Stimulated activated CD4-positive, alpha-beta T cell treated with anti-CD3 and anti-CD28 coated beads, Interleukin-4, amount 100 ng/mL, for 1 hour (primary cell): ENCODE data around the gene SLC37A1.

Experiments
- DNase-seq: peaks from one replicate; pipeline ENCODE4 v3.0.0-alpha.2; 2020

SLC37A1 gene

GRCh38 chr21:42546433-42546832 is 32.8 kb downstream of the SLC37A1 start:
- DNase-seq = no peak

- no peak for DNase-seq
Observed at GRCh38 chr21:42547001-42547905, 33.6 kb downstream of the SLC37A1 start.

- DNase-seq = no peak
Observed at GRCh38 chr21:42547906-42548365, 34.3 kb downstream of the SLC37A1 start.

- DNase-seq = no peak
Observed at GRCh38 chr21:42548687-42549406, 35.2 kb downstream of the SLC37A1 start.

- DNase-seq = no peak
Observed at GRCh38 chr21:42550817-42551216, 37.2 kb downstream of the SLC37A1 start.

- DNase-seq = no peak
Observed at GRCh38 chr21:42552407-42553336, 39.0 kb downstream of the SLC37A1 start.

GRCh38 chr21:42553435-42553834 is 39.8 kb downstream of the SLC37A1 start:
- DNase-seq = no peak

GRCh38 chr21:42554251-42554961 is 40.8 kb downstream of the SLC37A1 start:
- DNase-seq = no peak

- DNase-seq = no peak
Observed at GRCh38 chr21:42555756-42556438, 42.2 kb downstream of the SLC37A1 start.

GRCh38 chr21:42556476-42556875 is 42.8 kb downstream of the SLC37A1 start:
- DNase-seq = no peak

- no peak for DNase-seq
Observed at GRCh38 chr21:42556960-42557359, 43.3 kb downstream of the SLC37A1 start.

- DNase-seq = no peak
Observed at GRCh38 chr21:42557420-42557819, 43.8 kb downstream of the SLC37A1 start.

- no peak for DNase-seq
Observed at GRCh38 chr21:42558368-42558767, 44.7 kb downstream of the SLC37A1 start.

- DNase-seq = no peak
Observed at GRCh38 chr21:42558846-42559245, 45.2 kb downstream of the SLC37A1 start.

- DNase-seq = no peak
Observed at GRCh38 chr21:42559326-42559725, 45.7 kb downstream of the SLC37A1 start.

- no peak for DNase-seq
Observed at GRCh38 chr21:42560517-42561179, 47.0 kb downstream of the SLC37A1 start.

- DNase-seq = no peak
Observed at GRCh38 chr21:42561762-42562650, 48.4 kb downstream of the SLC37A1 start.

GRCh38 chr21:42562816-42563215 is 49.2 kb downstream of the SLC37A1 start:
- no peak for DNase-seq

GRCh38 chr21:42563261-42563660 is 49.6 kb downstream of the SLC37A1 start:
- DNase-seq = no peak

- no peak for DNase-seq
Observed at GRCh38 chr21:42563686-42564085, 50.0 kb downstream of the SLC37A1 start.
